Measurements from ENCODE around the gene PDE4D. TPM values are rescaled to one million over a fixed set of nuclear protein-coding genes. Genes with fewer than 3 reads are reported as not detected.

PDE4D gene
- total RNA-seq, 2 experiments from 2014 or later, result 75.5 to 80.7 TPM

- H3K4me1 Mint-ChIP-seq (ENCODE audit: low read depth), result no peaks in the 10 kb centered on the region
- CTCF ChIA-PET, result no interaction called here
- POLR2A ChIA-PET, result no interaction called here
- DNase-seq, result no peak
- intact Hi-C loops (cut with micrococcal nuclease), result no loop called here
- TF ChIP-seq CTCF (IDR thresholded peaks at IDR 0.05), result no peak
- H3K4me3 Mint-ChIP-seq, result no peak overlapping the region
- no peaks in the 10 kb centered on the region for H3K36me3 Mint-ChIP-seq (ENCODE audit: low read depth)
- no peak for ATAC-seq
- H3K9me3 Mint-ChIP-seq, result no peaks in the 10 kb centered on the region
- peaks cover 7% of the 10 kb centered on the region for H3K27me3 Mint-ChIP-seq
- H3K27ac Mint-ChIP-seq, result no peak overlapping the region
Observed at GRCh38 chr5:59259237-59259636, 634.3 kb downstream of the PDE4D start.

GRCh38 chr5:59257488-59258400, 635.8 kb downstream of the PDE4D start:
- ChIA-PET POLR2A (no interaction called here), CTCF (no interaction called here)
- Mint-ChIP-seq H3K4me3 (no peak overlapping the region), H3K27ac (no peak overlapping the region), H3K9me3 (no peaks in the 10 kb centered on the region), H3K27me3 (peaks cover 7% of the 10 kb centered on the region), H3K36me3 (ENCODE audit: low read depth) (no peaks in the 10 kb centered on the region), H3K4me1 (ENCODE audit: low read depth) (no peaks in the 10 kb centered on the region)
- no peak for ATAC-seq
- DNase-seq, result no peak
- intact Hi-C loops (cut with micrococcal nuclease), result no loop called here
- TF ChIP-seq CTCF (IDR thresholded peaks at IDR 0.05), result no peak

- ATAC-seq (no peak), DNase-seq (no peak)
- TF ChIP-seq CTCF (IDR thresholded peaks at IDR 0.05), result no peak
- Mint-ChIP-seq H3K4me1 (ENCODE audit: low read depth) (no peaks in the 10 kb centered on the region), H3K36me3 (ENCODE audit: low read depth) (no peaks in the 10 kb centered on the region), H3K4me3 (no peak overlapping the region), H3K27me3 (peaks cover 7% of the 10 kb centered on the region), H3K9me3 (no peaks in the 10 kb centered on the region), H3K27ac (no peak overlapping the region)
- CTCF ChIA-PET, result no interaction called here
- intact Hi-C loops (cut with micrococcal nuclease), result no loop called here
- POLR2A ChIA-PET, result no interaction called here
Observed at GRCh38 chr5:59256331-59256730, 637.2 kb downstream of the PDE4D start.

- no peaks in the 10 kb centered on the region for H3K4me1 Mint-ChIP-seq (ENCODE audit: low read depth)
- CTCF ChIA-PET, result interaction anchor here (1.0 kb wide), 1 partner anchor 29 kb away, joined by 3 read pairs; no protein-coding TSS in a partner anchor
- no peak overlapping the region for H3K27ac Mint-ChIP-seq
- intact Hi-C loops (cut with micrococcal nuclease), result no loop called here
- ATAC-seq, result no peak
- no peaks in the 10 kb centered on the region for H3K9me3 Mint-ChIP-seq
- no peak for TF ChIP-seq CTCF (IDR thresholded peaks at IDR 0.05)
- H3K36me3 Mint-ChIP-seq (ENCODE audit: low read depth), result no peaks in the 10 kb centered on the region
- peaks cover 7% of the 10 kb centered on the region for H3K27me3 Mint-ChIP-seq
- H3K4me3 Mint-ChIP-seq, result no peak overlapping the region
- DNase-seq, result no peak
- POLR2A ChIA-PET, result no interaction called here
Observed at GRCh38 chr5:59254055-59254687, 639.4 kb downstream of the PDE4D start.

GRCh38 chr5:59253625-59254024, 639.9 kb downstream of the PDE4D start:
- POLR2A ChIA-PET, result no interaction called here
- Mint-ChIP-seq H3K4me3 (no peak overlapping the region), H3K36me3 (ENCODE audit: low read depth) (no peaks in the 10 kb centered on the region), H3K9me3 (no peaks in the 10 kb centered on the region), H3K27ac (no peak overlapping the region), H3K4me1 (ENCODE audit: low read depth) (no peaks in the 10 kb centered on the region), H3K27me3 (peaks cover 7% of the 10 kb centered on the region)
- intact Hi-C loops (cut with micrococcal nuclease), result no loop called here
- ATAC-seq, result no peak
- no peak for DNase-seq
- CTCF ChIA-PET, result interaction anchor here (1.0 kb wide), 1 partner anchor 29 kb away, joined by 3 read pairs; no protein-coding TSS in a partner anchor
- TF ChIP-seq CTCF (IDR thresholded peaks at IDR 0.05), result no peak
